Stimulated activated CD8-positive, alpha-beta memory T cell treated with anti-CD3 and anti-CD28 coated beads, Interleukin-2, amount 100 ng/mL, for 48 hours (primary cell): ENCODE measurements around the gene SMIM35.

ENCODE experiments used
- DNase-seq, 2 donors: peaks; one replicate each; pipeline ENCODE4 v3.0.0-alpha.2; 2020; ENCODE audit warnings: low read depth in 2 of 2

SMIM35 gene

GRCh38 chr11:118109231-118109630, 22.5 kb upstream of the SMIM35 start:
- no peak for DNase-seq

GRCh38 chr11:118108513-118108912, 21.8 kb upstream of the SMIM35 start:
- DNase-seq = no peak

- no peak for DNase-seq
Observed at GRCh38 chr11:118106789-118107335, 20.1 kb upstream of the SMIM35 start.

- no peak for DNase-seq
Observed at GRCh38 chr11:118105657-118106305, 19.0 kb upstream of the SMIM35 start.

- DNase-seq = no peak
Observed at GRCh38 chr11:118104491-118104890, 17.7 kb upstream of the SMIM35 start.

- no peak for DNase-seq
Observed at GRCh38 chr11:118102721-118103261, 16.0 kb upstream of the SMIM35 start.

- no peak for DNase-seq
Observed at GRCh38 chr11:118100691-118101232, 14.0 kb upstream of the SMIM35 start.

GRCh38 chr11:118099838-118100556, 13.2 kb upstream of the SMIM35 start:
- DNase-seq = no peak

GRCh38 chr11:118098996-118099837, 12.5 kb upstream of the SMIM35 start:
- DNase-seq = no peak

- no peak for DNase-seq
Observed at GRCh38 chr11:118095967-118096367, 9.2 kb upstream of the SMIM35 start.

GRCh38 chr11:118095493-118095892, 8.7 kb upstream of the SMIM35 start:
- no peak for DNase-seq

GRCh38 chr11:118092907-118093571, 6.3 kb upstream of the SMIM35 start:
- DNase-seq = no peak

- no peak for DNase-seq
Observed at GRCh38 chr11:118091690-118092089, 4.9 kb upstream of the SMIM35 start.

GRCh38 chr11:118090545-118091162, 3.9 kb upstream of the SMIM35 start:
- no peak for DNase-seq

- DNase-seq = no peak
Observed at GRCh38 chr11:118088531-118088930, 1.8 kb upstream of the SMIM35 start.

GRCh38 chr11:118087931-118088330, 1.2 kb upstream of the SMIM35 start:
- no peak for DNase-seq

- no peak for DNase-seq
Observed at GRCh38 chr11:118084656-118085055, 2.1 kb downstream of the SMIM35 start.

- DNase-seq = no peak
Observed at GRCh38 chr11:118084247-118084646, 2.5 kb downstream of the SMIM35 start.

- DNase-seq = no peak
Observed at GRCh38 chr11:118082880-118083552, 3.7 kb downstream of the SMIM35 start.
